Lung (tissue), 12 donors: Measurements from ENCODE around the gene PAM. TPM values are rescaled to one million over a fixed set of nuclear protein-coding genes. Genes with fewer than 3 reads are reported as not detected.

Experiments
- ATAC-seq: fragments of 200-7000 bp; cut with Tn5 transposase; one replicate; pipeline ENCODE4 v1.9.1; 2020; ENCODE audit warnings: moderate number of reproducible peaks; ENCODE audit not compliant: insufficient read depth, low FRiP score
- DNase-seq, 3 donors: peaks; one replicate each; pipeline ENCODE4 v3.0.0-alpha.2; 2013 to 2017
- H3K27ac ChIP-seq, 2 donors: one replicate each; pipeline ENCODE4 v1.5.1; 2013; ENCODE audit warnings: mild to moderate bottlenecking in 2 of 2, moderate library complexity in 2 of 2, control low read depth in 1 of 2, inconsistent platforms in 1 of 2, low read depth in 1 of 2, low read length in 1 of 2
- H3K27me3 ChIP-seq, 3 donors: one replicate each; pipeline ENCODE4 v1.5.1; 2013; ENCODE audit warnings: low read length in 2 of 3; ENCODE audit not compliant: control insufficient read depth in 3 of 3, insufficient read depth in 3 of 3
- H3K36me3 ChIP-seq, 4 donors: one replicate each; pipeline ENCODE4 v1.5.1; 2013; ENCODE audit warnings: low read length in 4 of 4, mild to moderate bottlenecking in 1 of 4, moderate library complexity in 1 of 4; ENCODE audit not compliant: control insufficient read depth in 4 of 4, insufficient read depth in 4 of 4
- H3K4me1 ChIP-seq, 5 donors: one replicate each; pipeline ENCODE4 v1.5.1; 2013; ENCODE audit warnings: low read length in 5 of 5, mild to moderate bottlenecking in 2 of 5, moderate library complexity in 1 of 5; ENCODE audit not compliant: control insufficient read depth in 5 of 5, insufficient read depth in 5 of 5
- H3K4me3 ChIP-seq: one replicate; pipeline ENCODE4 v1.5.1; 2013; ENCODE audit warnings: mild to moderate bottlenecking, control low read depth, moderate library complexity
- H3K9ac ChIP-seq, 2 donors: one replicate each; pipeline ENCODE4 v1.5.1; 2013; ENCODE audit warnings: low read length in 2 of 2, control low read depth in 1 of 2; ENCODE audit not compliant: insufficient read depth in 1 of 2
- H3K9me3 ChIP-seq, 4 donors: one replicate each; pipeline ENCODE4 v1.5.1; 2013; ENCODE audit warnings: low read length in 3 of 4, mild to moderate bottlenecking in 1 of 4, moderate library complexity in 1 of 4; ENCODE audit not compliant: control insufficient read depth in 4 of 4, insufficient read depth in 3 of 4
- CTCF ChIP-seq: IDR thresholded peaks from 2 replicates; pipeline ENCODE4 v1.5.1; 2012; ENCODE audit warnings: mild to moderate bottlenecking; ENCODE audit errors: control extremely low read depth, extremely low read depth
- WGBS, 2 donors: extraction: QIAGEN DNeasy Blood & Tissue Kit; methylation state at CpG; one replicate each; pipeline ENCODE4 v1.1.7; 2013; 5-methylcytosine and 5-hydroxymethylcytosine counted together
- polyA plus RNA-seq, 2 donors: library from polyadenylated mRNA; stranded (reverse); fragments of 200-250 nt; gene quantifications; one replicate each; pipeline ENCODE4 v1.2.1, GENCODE V29; 2013
- total RNA-seq, 2 donors: library from RNA; depleted of rRNA in 1 of 2; stranded (reverse); fragments of >200 nt in 1 of 2; gene quantifications; one replicate each; pipeline ENCODE4 v1.2.1, GENCODE V29; 2014 to 2021
- donor health status: control.
- donor health status: control.
- donor health status: Bipolar disorder and iron deficiency.
- donor health status: healthy.
- donor health status: DM: yes; HTN: yes; CAD: no.

PAM gene
- total and polyA plus RNA-seq, 4 donors: 117 to 248 (median 151) TPM

GRCh38 chr5:102889033-102889432 is 133.9 kb downstream of the PAM start:
- DNase-seq: no peak
- Histone ChIP-seq H3K4me3 (no peak overlapping the region), H3K27ac (no peak overlapping the region), H3K9ac (no peak overlapping the region), H3K9me3 (no peaks in the 10 kb centered on the region), H3K36me3 (peaks cover 0 to 1% (median 0%) of the 10 kb centered on the region in 4 donors), H3K27me3 (no peaks in the 10 kb centered on the region), H3K4me1 (peaks cover 0 to 17% (median 2%) of the 10 kb centered on the region in 5 donors)
- WGBS, 2 donors: 92 to 100% methylated on average over 1 of the region's 1 CpG
- no peak for TF ChIP-seq CTCF
- ATAC-seq: no peak

GRCh38 chr5:102890133-102890532 is 135.0 kb downstream of the PAM start:
- H3K27me3 ChIP-seq: no peaks in the 10 kb centered on the region
- ATAC-seq (no peak), DNase-seq (no peak)
- no peaks in the 10 kb centered on the region for H3K9me3 ChIP-seq
- H3K27ac ChIP-seq: no peak overlapping the region
- no peak overlapping the region for H3K9ac ChIP-seq
- no peak overlapping the region for H3K4me3 ChIP-seq
- H3K4me1 ChIP-seq: peaks cover 0 to 22% (median 0%) of the 10 kb centered on the region in 5 donors
- 99% methylated on average over 3 of the region's 3 CpGs for WGBS, 2 donors
- TF ChIP-seq CTCF: no peak
- peaks cover 0 to 1% (median 0%) of the 10 kb centered on the region in 4 donors for H3K36me3 ChIP-seq

- H3K27ac ChIP-seq: no peak overlapping the region
- H3K9ac ChIP-seq: no peak overlapping the region
- ATAC-seq (no peak), DNase-seq (no peak)
- H3K4me1 ChIP-seq: peaks cover 0 to 17% (median 0%) of the 10 kb centered on the region in 5 donors
- H3K4me3 ChIP-seq: no peak overlapping the region
- H3K9me3 ChIP-seq: no peaks in the 10 kb centered on the region
- TF ChIP-seq CTCF: no peak
- 78 to 82% methylated on average over 3 of the region's 3 CpGs for WGBS, 2 donors
- H3K27me3 ChIP-seq: no peaks in the 10 kb centered on the region
- H3K36me3 ChIP-seq: peaks cover 0 to 1% (median 0%) of the 10 kb centered on the region in 4 donors
Measured at GRCh38 chr5:102891175-102891574, 136.1 kb downstream of the PAM start.

GRCh38 chr5:102893942-102894341 is 138.8 kb downstream of the PAM start:
- ATAC-seq (no peak), DNase-seq (no peak)
- Histone ChIP-seq H3K36me3 (peaks cover 0 to 1% (median 0%) of the 10 kb centered on the region in 4 donors), H3K9ac (no peak overlapping the region), H3K27me3 (no peaks in the 10 kb centered on the region), H3K9me3 (no peaks in the 10 kb centered on the region), H3K4me3 (no peak overlapping the region), H3K27ac (no peak overlapping the region), H3K4me1 (peaks cover 0 to 19% (median 0%) of the 10 kb centered on the region in 5 donors)
- no peak for TF ChIP-seq CTCF
- 95 to 96% methylated on average over 3 of the region's 3 CpGs for WGBS, 2 donors
